Activated CD8-positive, alpha-beta T cell treated with anti-CD3 and anti-CD28 coated beads for 36 hours (primary cell): ENCODE results near the gene LAPTM5. TPM values are rescaled to one million over a fixed set of nuclear protein-coding genes. Genes with fewer than 3 reads are reported as not detected.

ENCODE experiments used
- ATAC-seq: fragments of 200-7000 bp; cut with Tn5 transposase; one replicate; pipeline ENCODE4 v1.10.0; 2021; ENCODE audit warnings: mild to moderate bottlenecking, moderate library complexity
- CTCF ChIA-PET: fragments of 350-600 bp; sonication (Branson Sonifier 250); formaldehyde crosslinking; loops from one replicate; lab custom pipeline; 2021; ENCODE audit warnings: antibody characterized with exemption; lab: Charles Lee
- POLR2A ChIA-PET: fragments of 350-600 bp; sonication (Branson Sonifier 250); formaldehyde crosslinking; loops from one replicate; lab custom pipeline; 2021; ENCODE audit warnings: antibody characterized with exemption; lab: Charles Lee
- DNase-seq: peaks from one replicate; pipeline ENCODE4 v3.0.0-alpha.2; 2020
- H3K27ac Mint-ChIP-seq: one replicate; pipeline ENCODE4 v1.8.0; 2021; ENCODE audit warnings: mild to moderate bottlenecking, mixed read lengths
- H3K27me3 Mint-ChIP-seq: one replicate; pipeline ENCODE4 v1.8.0; 2021; ENCODE audit warnings: mixed read lengths
- H3K36me3 Mint-ChIP-seq: one replicate; pipeline ENCODE4 v1.8.0; 2021; ENCODE audit warnings: low read depth, mixed read lengths
- H3K4me1 Mint-ChIP-seq: one replicate; pipeline ENCODE4 v1.8.0; 2021; ENCODE audit warnings: low read depth, mixed read lengths
- H3K4me3 Mint-ChIP-seq: one replicate; pipeline ENCODE4 v1.8.0; 2021; ENCODE audit warnings: mild to moderate bottlenecking, moderate library complexity, mixed read lengths
- H3K9me3 Mint-ChIP-seq: one replicate; pipeline ENCODE4 v1.8.0; 2021; ENCODE audit warnings: mixed read lengths
- CTCF ChIP-seq: fragments of 200-600 bp; IDR thresholded peaks from one replicate; pipeline ENCODE4 v1.8.0; 2022; ENCODE audit warnings: antibody characterized with exemption, mild to moderate bottlenecking
- intact Hi-C: fragments of 100-400 bp; cut with micrococcal nuclease; formaldehyde crosslinking; loops from one replicate; pipeline ENCODE4 v1.10.0; 2022
- total RNA-seq, 2 experiments: library from RNA; stranded (reverse); gene quantifications; one replicate each; pipeline ENCODE4 v1.2.3, GENCODE V29; 2021

Gene LAPTM5
- total RNA-seq, 2 experiments from 2014 or later: 229 to 237 TPM

GRCh38 chr1:30777904-30778153 lies 20.3 kb upstream of the LAPTM5 start:
- Mint-ChIP-seq H3K4me3 (no peak overlapping the region), H3K36me3 (no peaks in the 10 kb centered on the region), H3K9me3 (no peaks in the 10 kb centered on the region), H3K27ac (no peak overlapping the region), H3K4me1 (peaks cover 16% of the 10 kb centered on the region), H3K27me3 (no peaks in the 10 kb centered on the region)
- no peak for DNase-seq
- CTCF ChIA-PET: interaction anchor here (1.7 to 10.3 kb wide), 6 partner anchors 10 to 58 kb away, joined by 7 to 283 read pairs (median 88); partner anchors contain the start of genes LAPTM5 and MATN1
- POLR2A ChIA-PET: interaction anchor here (1.1 to 4.0 kb wide), 4 partner anchors 9 to 58 kb away, joined by 3 to 40 read pairs (median 6); no protein-coding TSS in a partner anchor
- intact Hi-C loops: loop anchor here (5.0 kb wide), 1 partner anchor 36 kb away; no protein-coding TSS in a partner anchor
- TF ChIP-seq CTCF: no peak
- no peak for ATAC-seq

GRCh38 chr1:30777060-30777903 lies 19.7 kb upstream of the LAPTM5 start:
- CTCF ChIA-PET: interaction anchor here (2.5 to 10.3 kb wide), 5 partner anchors 10 to 57 kb away, joined by 27 to 283 read pairs (median 132); partner anchors contain the start of genes LAPTM5 and MATN1

GRCh38 chr1:30776097-30777059 lies 18.8 kb upstream of the LAPTM5 start:
- Mint-ChIP-seq H3K9me3 (no peaks in the 10 kb centered on the region), H3K27ac (no peak overlapping the region), H3K36me3 (no peaks in the 10 kb centered on the region), H3K4me3 (no peak overlapping the region), H3K27me3 (no peaks in the 10 kb centered on the region), H3K4me1 (peaks cover 14% of the 10 kb centered on the region)
- ATAC-seq: no peak
- intact Hi-C loops: loop anchor here (5.0 kb wide), 1 partner anchor 34 kb away; no protein-coding TSS in a partner anchor
- no peak for TF ChIP-seq CTCF
- no peak for DNase-seq
- ChIA-PET POLR2A (interaction anchor here (4.0 kb wide), 1 partner anchor 56 kb away, joined by 40 read pairs; no protein-coding TSS in a partner anchor), CTCF (interaction anchor here (7.8 to 10.3 kb wide), 3 partner anchors 20 to 56 kb away, joined by 132 to 283 read pairs (median 186); partner anchors contain the start of genes LAPTM5 and MATN1)

More at GRCh38 chr1:30777060-30777903, 19.7 kb upstream of the LAPTM5 start:
- DNase-seq: no peak
- no peak for ATAC-seq
- no peaks in the 10 kb centered on the region for H3K36me3 Mint-ChIP-seq
- H3K27me3 Mint-ChIP-seq: no peaks in the 10 kb centered on the region
- intact Hi-C loops: loop anchor here (5.0 kb wide), 1 partner anchor 35 kb away; no protein-coding TSS in a partner anchor
- TF ChIP-seq CTCF: no peak
- H3K4me1 Mint-ChIP-seq: peaks cover 14% of the 10 kb centered on the region
- POLR2A ChIA-PET: interaction anchor here (1.1 to 4.0 kb wide), 4 partner anchors 9 to 57 kb away, joined by 3 to 40 read pairs (median 6); no protein-coding TSS in a partner anchor
- H3K27ac Mint-ChIP-seq: no peak overlapping the region
- H3K9me3 Mint-ChIP-seq: no peaks in the 10 kb centered on the region
- H3K4me3 Mint-ChIP-seq: no peak overlapping the region

GRCh38 chr1:30775433-30775975 lies 17.9 kb upstream of the LAPTM5 start:
- intact Hi-C loops: loop anchor here (5.0 kb wide), 1 partner anchor 33 kb away; no protein-coding TSS in a partner anchor

More at GRCh38 chr1:30775433-30775975, 17.9 kb upstream of the LAPTM5 start:
- peaks cover 14% of the 10 kb centered on the region for H3K4me1 Mint-ChIP-seq
- H3K36me3 Mint-ChIP-seq: no peaks in the 10 kb centered on the region
- no peak overlapping the region for H3K27ac Mint-ChIP-seq
- POLR2A ChIA-PET: interaction anchor here (1.1 kb wide), 1 partner anchor 32 kb away, joined by 3 read pairs; no protein-coding TSS in a partner anchor
- TF ChIP-seq CTCF: no peak
- ATAC-seq (no peak), DNase-seq (no peak)
- no peaks in the 10 kb centered on the region for H3K9me3 Mint-ChIP-seq
- CTCF ChIA-PET: interaction anchor here (10.3 kb wide), 1 partner anchor 48 kb away, joined by 132 read pairs; the partner anchor contains the start of gene MATN1
- H3K27me3 Mint-ChIP-seq: no peaks in the 10 kb centered on the region
- H3K4me3 Mint-ChIP-seq: no peak overlapping the region
